ENCODE data around the gene LKAAEAR1. TPM values are rescaled to one million over a fixed set of nuclear protein-coding genes. Genes with fewer than 3 reads are reported as not detected.

Gene LKAAEAR1
- total and polyA plus RNA-seq, 9 of the 15 experiments (the other 6 are each of a cell fraction or from before 2014, with no cell fraction given) = not detected

GRCh38 chr20:64062596-64063388, 21.4 kb downstream of the LKAAEAR1 start, which contains the start of gene TCEA2 (continued):
- peak; percentile 55; the same call in 1 of the 2 replicates for TF ChIP-seq HDAC8 (tag; IDR thresholded peaks at IDR 0.05)
- 0 out of 2 replicates have a peak, but pooled peaks have one; percentile 45 for TF ChIP-seq LCOR (CRISPR knock-in tag; IDR thresholded peaks at IDR 0.05)
- TF ChIP-seq HNRNPH1 (optimal IDR thresholded peaks at IDR 0.05; ENCODE audit: low read depth, low read length) = no peak
- TF ChIP-seq RBM15 (IDR thresholded peaks at IDR 0.05; ENCODE audit: insufficient read depth, low read length) = no peak
- TF ChIP-seq ZNF143 (CRISPR knock-in tag; IDR thresholded peaks at IDR 0.05) = peak; percentile 94
- TF ChIP-seq POLR2G (IDR thresholded peaks at IDR 0.05; ENCODE audit: low read depth, low read length) = peak; percentile 86
- 0 out of 2 replicates have a peak, but pooled peaks have one; percentile 62 for TF ChIP-seq ZNF609 (CRISPR knock-in tag; IDR thresholded peaks at IDR 0.05; ENCODE audit: borderline replicate concordance)
- peak; percentile 69; the same call in 1 of the 2 replicates for TF ChIP-seq OTX1 (CRISPR knock-in tag; IDR thresholded peaks at IDR 0.05)
- TF ChIP-seq, protein P1, sequence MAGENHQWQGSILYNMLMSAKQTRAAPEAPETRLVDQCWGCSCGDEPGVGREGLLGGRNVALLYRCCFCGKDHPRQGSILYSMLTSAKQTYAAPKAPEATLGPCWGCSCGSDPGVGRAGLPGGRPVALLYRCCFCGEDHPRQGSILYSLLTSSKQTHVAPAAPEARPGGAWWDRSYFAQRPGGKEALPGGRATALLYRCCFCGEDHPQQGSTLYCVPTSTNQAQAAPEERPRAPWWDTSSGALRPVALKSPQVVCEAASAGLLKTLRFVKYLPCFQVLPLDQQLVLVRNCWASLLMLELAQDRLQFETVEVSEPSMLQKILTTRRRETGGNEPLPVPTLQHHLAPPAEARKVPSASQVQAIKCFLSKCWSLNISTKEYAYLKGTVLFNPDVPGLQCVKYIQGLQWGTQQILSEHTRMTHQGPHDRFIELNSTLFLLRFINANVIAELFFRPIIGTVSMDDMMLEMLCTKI (IDR thresholded peaks at IDR 0.05; ENCODE audit: partially characterized antibody) = no peak
- TF ChIP-seq HDAC3 (IDR thresholded peaks at IDR 0.05; ENCODE audit: borderline replicate concordance, partially characterized antibody) = no peak
- peak; percentile 73 for TF ChIP-seq GABPA (tag; conservative IDR thresholded peaks at IDR 0.05; ENCODE audit: low read depth)
- peak; percentile 89 for TF ChIP-seq BCL6 (CRISPR knock-in tag; IDR thresholded peaks at IDR 0.05)
- TF ChIP-seq, protein P2, sequence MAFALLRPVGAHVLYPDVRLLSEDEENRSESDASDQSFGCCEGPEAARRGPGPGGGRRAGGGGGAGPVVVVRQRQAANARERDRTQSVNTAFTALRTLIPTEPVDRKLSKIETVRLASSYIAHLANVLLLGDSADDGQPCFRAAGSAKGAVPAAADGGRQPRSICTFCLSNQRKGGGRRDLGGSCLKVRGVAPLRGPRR (CRISPR knock-in tag; IDR thresholded peaks at IDR 0.05) = no peak
- TF ChIP-seq, protein P3, sequence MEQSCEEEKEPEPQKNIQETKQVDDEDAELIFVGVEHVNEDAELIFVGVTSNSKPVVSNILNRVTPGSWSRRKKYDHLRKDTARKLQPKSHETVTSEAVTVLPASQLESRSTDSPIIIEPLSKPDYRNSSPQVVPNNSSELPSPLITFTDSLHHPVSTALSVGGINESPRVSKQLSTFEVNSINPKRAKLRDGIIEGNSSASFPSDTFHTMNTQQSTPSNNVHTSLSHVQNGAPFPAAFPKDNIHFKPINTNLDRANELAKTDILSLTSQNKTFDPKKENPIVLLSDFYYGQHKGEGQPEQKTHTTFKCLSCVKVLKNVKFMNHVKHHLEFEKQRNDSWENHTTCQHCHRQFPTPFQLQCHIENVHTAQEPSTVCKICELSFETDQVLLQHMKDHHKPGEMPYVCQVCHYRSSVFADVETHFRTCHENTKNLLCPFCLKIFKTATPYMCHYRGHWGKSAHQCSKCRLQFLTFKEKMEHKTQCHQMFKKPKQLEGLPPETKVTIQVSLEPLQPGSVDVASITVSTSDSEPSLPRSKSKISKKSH (CRISPR knock-in tag; IDR thresholded peaks at IDR 0.05) = no peak
- no peak for TF ChIP-seq PTRF (tag; IDR thresholded peaks at IDR 0.05)
- no peak for TF ChIP-seq FOXJ3 (CRISPR knock-in tag; IDR thresholded peaks at IDR 0.05)
- TF ChIP-seq IRF9 (tag; IDR thresholded peaks at IDR 0.05) = no peak
- TF ChIP-seq XRCC4 (IDR thresholded peaks at IDR 0.05; ENCODE audit: extremely low read depth, insufficient read depth, insufficient read length) = no peak

Measured in K562 (cell line).